ENCODE results near the gene CRTC3. TPM values are rescaled to one million over a fixed set of nuclear protein-coding genes. Genes with fewer than 3 reads are reported as not detected.
A peak's percentile ranks its signal among the peaks of the same experiment; 100 is the strongest.

Gene CRTC3
- total RNA-seq, 1 experiment from 2014 or later, result 35.3 TPM

DNA sequence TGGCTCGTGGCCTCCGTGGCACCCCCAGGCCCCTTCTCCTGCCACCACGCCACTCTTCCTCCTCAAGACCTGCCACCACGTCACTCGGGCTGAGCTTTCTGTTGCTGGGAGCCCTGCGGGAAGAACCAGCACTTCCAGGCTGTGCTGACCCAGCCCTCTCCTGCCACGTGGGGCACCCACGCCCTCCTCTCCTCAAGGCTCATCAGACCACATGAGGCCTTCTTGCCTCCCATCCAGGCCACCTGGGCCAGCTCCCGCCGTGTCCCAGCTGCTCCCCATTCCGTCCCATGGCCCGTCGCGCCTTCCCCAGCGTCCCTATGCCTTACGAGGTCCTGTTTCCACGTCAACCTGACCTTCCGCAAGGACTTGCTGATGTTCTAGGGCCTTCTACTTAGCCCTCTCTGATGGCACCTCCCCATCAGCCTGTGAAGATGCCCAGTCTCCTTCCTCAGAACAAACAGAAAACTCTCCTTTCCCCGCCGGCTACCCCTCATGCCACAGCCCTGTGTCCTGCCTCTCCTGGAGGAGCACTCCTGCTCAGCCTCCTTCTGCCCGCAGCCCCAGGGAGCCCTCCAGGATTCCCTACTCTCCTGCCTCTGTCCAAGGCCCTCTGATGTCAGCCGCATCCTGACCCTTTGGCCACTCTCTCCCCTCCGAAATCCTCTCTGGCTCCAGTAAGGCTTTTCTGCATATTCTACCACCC is 116.3 kb downstream of the CRTC3 start:
- no peaks in the 10 kb centered on the region for H3K27me3 ChIP-seq (replicated peaks; ENCODE audit: insufficient read depth, low read depth, low read length, poor library complexity)
- BruUV-seq (replicated peaks), result no TSS peak
- peaks cover 29% of the 10 kb centered on the region for H3K4me1 ChIP-seq (ENCODE audit: insufficient read depth, low read length, poor library complexity, severe bottlenecking)
- peaks cover 14% of the 10 kb centered on the region for H3K36me3 ChIP-seq (ENCODE audit: insufficient read depth, low read length, poor library complexity, severe bottlenecking)
- ChIA-PET POLR2A (ENCODE audit: low non-redundant PET) (no interaction called here), CTCF (no interaction called here)
- no peak for TF ChIP-seq EZH2 (IDR thresholded peaks at IDR 0.05; ENCODE audit: borderline replicate concordance, low read depth, low read length, poor library complexity, severe bottlenecking)
- TF ChIP-seq, protein P1, sequence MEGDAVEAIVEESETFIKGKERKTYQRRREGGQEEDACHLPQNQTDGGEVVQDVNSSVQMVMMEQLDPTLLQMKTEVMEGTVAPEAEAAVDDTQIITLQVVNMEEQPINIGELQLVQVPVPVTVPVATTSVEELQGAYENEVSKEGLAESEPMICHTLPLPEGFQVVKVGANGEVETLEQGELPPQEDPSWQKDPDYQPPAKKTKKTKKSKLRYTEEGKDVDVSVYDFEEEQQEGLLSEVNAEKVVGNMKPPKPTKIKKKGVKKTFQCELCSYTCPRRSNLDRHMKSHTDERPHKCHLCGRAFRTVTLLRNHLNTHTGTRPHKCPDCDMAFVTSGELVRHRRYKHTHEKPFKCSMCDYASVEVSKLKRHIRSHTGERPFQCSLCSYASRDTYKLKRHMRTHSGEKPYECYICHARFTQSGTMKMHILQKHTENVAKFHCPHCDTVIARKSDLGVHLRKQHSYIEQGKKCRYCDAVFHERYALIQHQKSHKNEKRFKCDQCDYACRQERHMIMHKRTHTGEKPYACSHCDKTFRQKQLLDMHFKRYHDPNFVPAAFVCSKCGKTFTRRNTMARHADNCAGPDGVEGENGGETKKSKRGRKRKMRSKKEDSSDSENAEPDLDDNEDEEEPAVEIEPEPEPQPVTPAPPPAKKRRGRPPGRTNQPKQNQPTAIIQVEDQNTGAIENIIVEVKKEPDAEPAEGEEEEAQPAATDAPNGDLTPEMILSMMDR (conservative IDR thresholded peaks at IDR 0.05; ENCODE audit: low read depth, low read length), result no peak
- intact Hi-C loops (cut with micrococcal nuclease; ENCODE audit: unreplicated experiment), result loop anchor here (5.0 kb wide), 1 partner anchor 286 kb away; the partner anchor contains the start of gene HDDC3
- no peaks in the 10 kb centered on the region for H3K9me3 ChIP-seq (ENCODE audit: low read depth, low read length, poor library complexity, severe bottlenecking)
- peak overlapping the region; percentile 42 for H3K27ac ChIP-seq (ENCODE audit: low read depth, low read length, poor library complexity, severe bottlenecking)
- no peak for DNase-seq (ENCODE audit: low spot score)
- no peak overlapping the region for H3K4me3 ChIP-seq (ENCODE audit: low read depth, low read length, poor library complexity, severe bottlenecking)

DNA sequence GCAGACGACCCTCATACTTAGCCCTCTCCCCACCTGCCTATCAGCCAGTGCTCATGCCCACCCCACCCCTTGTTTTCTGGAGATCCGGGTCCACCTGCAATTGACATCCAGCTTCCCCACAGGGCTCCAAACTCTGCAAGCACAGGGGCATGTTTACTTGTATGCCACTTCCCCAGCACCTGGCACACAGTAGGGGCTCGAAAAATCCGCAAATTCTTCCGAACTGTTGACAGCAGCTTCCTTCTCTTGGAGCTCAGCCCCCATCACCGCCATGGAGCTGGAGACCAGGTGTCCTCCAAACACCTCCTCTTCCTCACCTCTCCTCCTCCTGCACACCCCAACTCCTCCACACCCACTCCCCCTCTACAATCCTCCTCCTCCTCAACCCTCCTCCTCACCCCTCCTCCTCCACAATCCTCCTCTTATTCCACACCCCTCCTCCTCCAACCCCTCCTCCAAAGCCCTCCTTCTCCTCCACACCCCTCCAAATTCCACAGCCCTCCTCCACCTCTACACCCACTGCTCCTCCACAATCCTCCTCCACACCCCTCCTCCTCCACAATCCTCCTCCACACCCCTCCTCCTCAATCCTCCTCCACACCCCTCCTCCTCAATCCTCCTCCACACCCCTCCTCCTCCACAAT is 117.1 kb downstream of the CRTC3 start:
- POLR2A ChIA-PET (ENCODE audit: low non-redundant PET), result no interaction called here
- no TSS peak for BruUV-seq (replicated peaks)
- H3K27me3 ChIP-seq (replicated peaks; ENCODE audit: insufficient read depth, low read depth, low read length, poor library complexity), result no peaks in the 10 kb centered on the region
- no peak for DNase-seq (ENCODE audit: low spot score)
- peaks cover 29% of the 10 kb centered on the region for H3K4me1 ChIP-seq (ENCODE audit: insufficient read depth, low read length, poor library complexity, severe bottlenecking)
- intact Hi-C loops (cut with micrococcal nuclease; ENCODE audit: unreplicated experiment), result loop anchor here (5.0 kb wide), 1 partner anchor 286 kb away; the partner anchor contains the start of gene HDDC3
- H3K9me3 ChIP-seq (ENCODE audit: low read depth, low read length, poor library complexity, severe bottlenecking), result no peaks in the 10 kb centered on the region
- H3K27ac ChIP-seq (ENCODE audit: low read depth, low read length, poor library complexity, severe bottlenecking), result no peak overlapping the region
- CTCF ChIA-PET, result no interaction called here
- no peak overlapping the region for H3K4me3 ChIP-seq (ENCODE audit: low read depth, low read length, poor library complexity, severe bottlenecking)
- TF ChIP-seq, protein P1 (conservative IDR thresholded peaks at IDR 0.05; ENCODE audit: low read depth, low read length), result no peak
- no peak for TF ChIP-seq EZH2 (IDR thresholded peaks at IDR 0.05; ENCODE audit: borderline replicate concordance, low read depth, low read length, poor library complexity, severe bottlenecking)
- peaks cover 14% of the 10 kb centered on the region for H3K36me3 ChIP-seq (ENCODE audit: insufficient read depth, low read length, poor library complexity, severe bottlenecking)

DNA sequence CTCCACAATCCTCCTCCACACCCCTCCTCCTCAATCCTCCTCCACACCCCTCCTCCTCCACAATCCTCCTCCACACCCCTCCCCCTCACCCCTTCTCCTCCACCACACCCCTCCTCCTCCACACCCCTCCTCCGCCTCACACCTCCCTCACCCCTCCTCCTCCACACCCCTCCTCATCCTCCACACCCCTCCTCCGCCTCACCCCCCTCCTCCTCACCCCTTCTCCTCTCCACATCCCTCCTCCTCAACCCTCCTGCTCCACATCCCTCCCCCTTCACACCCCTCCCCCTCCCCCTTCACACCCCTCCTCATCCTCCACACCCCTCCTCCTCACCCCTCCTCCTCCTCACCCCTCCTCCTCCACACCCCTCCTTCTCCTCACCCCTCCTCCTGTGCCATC is 117.6 kb downstream of the CRTC3 start:
- ChIA-PET POLR2A (ENCODE audit: low non-redundant PET) (interaction anchor here (0.5 kb wide), 1 partner anchor 332 kb away, joined by 5 read pairs; no protein-coding TSS in a partner anchor), CTCF (interaction anchor here (0.5 to 1.2 kb wide), 12 partner anchors 9 to 288 kb away, joined by 3 to 17 read pairs (median 3); partner anchors contain the start of genes BLM, FURIN, HDDC3 and UNC45A)
- intact Hi-C loops (cut with micrococcal nuclease; ENCODE audit: unreplicated experiment), result loop anchor here (5.0 kb wide), 1 partner anchor 285 kb away; the partner anchor contains the start of gene HDDC3
- Histone ChIP-seq H3K36me3 (ENCODE audit: insufficient read depth, low read length, poor library complexity, severe bottlenecking) (peaks cover 8% of the 10 kb centered on the region), H3K9me3 (ENCODE audit: low read depth, low read length, poor library complexity, severe bottlenecking) (no peaks in the 10 kb centered on the region), H3K4me3 (ENCODE audit: low read depth, low read length, poor library complexity, severe bottlenecking) (no peak overlapping the region), H3K27me3 (replicated peaks; ENCODE audit: insufficient read depth, low read depth, low read length, poor library complexity) (no peaks in the 10 kb centered on the region), H3K27ac (ENCODE audit: low read depth, low read length, poor library complexity, severe bottlenecking) (no peak overlapping the region), H3K4me1 (ENCODE audit: insufficient read depth, low read length, poor library complexity, severe bottlenecking) (peaks cover 29% of the 10 kb centered on the region)
- no peak for TF ChIP-seq EZH2 (IDR thresholded peaks at IDR 0.05; ENCODE audit: borderline replicate concordance, low read depth, low read length, poor library complexity, severe bottlenecking)
- TF ChIP-seq, protein P1 (conservative IDR thresholded peaks at IDR 0.05; ENCODE audit: low read depth, low read length), result no peak
- BruUV-seq (replicated peaks), result no TSS peak
- DNase-seq (ENCODE audit: low spot score), result no peak

All from A673 (cell line).